ENCODE results near the gene ARL16. TPM values are rescaled to one million over a fixed set of nuclear protein-coding genes. Genes with fewer than 3 reads are reported as not detected.

Gene ARL16
- total RNA-seq, 1 experiment from 2014 or later: 49.8 TPM

GRCh38 chr17:81662002-81662401 is 21.6 kb downstream of the ARL16 start:
- Mint-ChIP-seq H3K4me1 (ENCODE audit: low read depth, unreplicated experiment) (peaks cover 10% of the 10 kb centered on the region), H3K27me3 (ENCODE audit: insufficient read depth, unreplicated experiment) (no peaks in the 10 kb centered on the region), H3K36me3 (ENCODE audit: insufficient read depth, unreplicated experiment) (peaks cover 15% of the 10 kb centered on the region), H3K27ac (ENCODE audit: unreplicated experiment) (no peak overlapping the region), H3K4me3 (ENCODE audit: unreplicated experiment) (no peak overlapping the region), H3K9me3 (ENCODE audit: unreplicated experiment) (no peaks in the 10 kb centered on the region)
- H3K9me3 ChIP-seq: no peaks in the 10 kb centered on the region
- ChIA-PET POLR2A (interaction anchor here (0.6 to 1.0 kb wide), 2 partner anchors 11 to 21 kb away, joined by 3 to 7 read pairs; partner anchors contain the start of genes ARL16 and HGS), CTCF (no interaction called here)
- H3K4me1 ChIP-seq: peaks cover 21% of the 10 kb centered on the region
- no peaks in the 10 kb centered on the region for H3K27me3 ChIP-seq (replicated peaks; ENCODE audit: control insufficient read depth, insufficient read depth, low read length)
- intact Hi-C loops (cut with micrococcal nuclease; ENCODE audit: unreplicated experiment): no loop called here
- no TSS peak for BruUV-seq (replicated peaks)
- DNase-seq: no peak
- no peak overlapping the region for H3K4me3 ChIP-seq (ENCODE audit: low read depth, low read length)
- no peak for TF ChIP-seq CTCF (IDR thresholded peaks at IDR 0.05; ENCODE audit: insufficient read depth in 1 of 2, low read depth in 1 of 2, low read length in 1 of 2, severe bottlenecking in 1 of 2, unreplicated experiment in 1 of 2)
- H3K36me3 ChIP-seq (ENCODE audit: control insufficient read depth, insufficient read depth, low read length): no peaks in the 10 kb centered on the region

GRCh38 chr17:81660441-81660840 is 23.2 kb downstream of the ARL16 start:
- POLR2A ChIA-PET: no interaction called here
- no peaks in the 10 kb centered on the region for H3K27me3 Mint-ChIP-seq (ENCODE audit: insufficient read depth, unreplicated experiment)
- H3K4me1 Mint-ChIP-seq (ENCODE audit: low read depth, unreplicated experiment): no peaks in the 10 kb centered on the region

GRCh38 chr17:81659038-81659437 is 24.6 kb downstream of the ARL16 start:
- CTCF ChIA-PET: interaction anchor here (0.6 kb wide), 3 partner anchors 32 to 73 kb away, joined by 3 read pairs; no protein-coding TSS in a partner anchor
- H3K27ac Mint-ChIP-seq (ENCODE audit: unreplicated experiment): no peak overlapping the region
- no peak for TF ChIP-seq CTCF (IDR thresholded peaks at IDR 0.05; ENCODE audit: insufficient read depth in 1 of 2, low read depth in 1 of 2, low read length in 1 of 2, severe bottlenecking in 1 of 2, unreplicated experiment in 1 of 2)

More at GRCh38 chr17:81660441-81660840, 23.2 kb downstream of the ARL16 start:
- Mint-ChIP-seq H3K9me3 (ENCODE audit: unreplicated experiment) (no peaks in the 10 kb centered on the region), H3K36me3 (ENCODE audit: insufficient read depth, unreplicated experiment) (peaks cover 2% of the 10 kb centered on the region), H3K4me3 (ENCODE audit: unreplicated experiment) (no peak overlapping the region), H3K27ac (ENCODE audit: unreplicated experiment) (no peak overlapping the region)
- CTCF ChIA-PET: no interaction called here
- TF ChIP-seq CTCF (IDR thresholded peaks at IDR 0.05; ENCODE audit: insufficient read depth in 1 of 2, low read depth in 1 of 2, low read length in 1 of 2, severe bottlenecking in 1 of 2, unreplicated experiment in 1 of 2): no peak
- no peaks in the 10 kb centered on the region for H3K9me3 ChIP-seq
- no TSS peak for BruUV-seq (replicated peaks)
- H3K27me3 ChIP-seq (replicated peaks; ENCODE audit: control insufficient read depth, insufficient read depth, low read length): no peaks in the 10 kb centered on the region
- no peak overlapping the region for H3K4me3 ChIP-seq (ENCODE audit: low read depth, low read length)
- H3K36me3 ChIP-seq (ENCODE audit: control insufficient read depth, insufficient read depth, low read length): no peaks in the 10 kb centered on the region
- intact Hi-C loops (cut with micrococcal nuclease; ENCODE audit: unreplicated experiment): no loop called here
- H3K4me1 ChIP-seq: peaks cover 18% of the 10 kb centered on the region
- no peak for DNase-seq

More at GRCh38 chr17:81659038-81659437, 24.6 kb downstream of the ARL16 start:
- POLR2A ChIA-PET: no interaction called here
- intact Hi-C loops (cut with micrococcal nuclease; ENCODE audit: unreplicated experiment): no loop called here
- Histone ChIP-seq H3K9me3 (no peaks in the 10 kb centered on the region), H3K27me3 (replicated peaks; ENCODE audit: control insufficient read depth, insufficient read depth, low read length) (no peaks in the 10 kb centered on the region), H3K4me3 (ENCODE audit: low read depth, low read length) (no peak overlapping the region), H3K4me1 (peaks cover 13% of the 10 kb centered on the region), H3K36me3 (ENCODE audit: control insufficient read depth, insufficient read depth, low read length) (no peaks in the 10 kb centered on the region)
- H3K27me3 Mint-ChIP-seq (ENCODE audit: insufficient read depth, unreplicated experiment): no peaks in the 10 kb centered on the region
- DNase-seq: peak in 1 of 2 experiments; percentile 52
- no peaks in the 10 kb centered on the region for H3K36me3 Mint-ChIP-seq (ENCODE audit: insufficient read depth, unreplicated experiment)
- H3K9me3 Mint-ChIP-seq (ENCODE audit: unreplicated experiment): no peaks in the 10 kb centered on the region
- H3K4me1 Mint-ChIP-seq (ENCODE audit: low read depth, unreplicated experiment): no peaks in the 10 kb centered on the region
- no peak overlapping the region for H3K4me3 Mint-ChIP-seq (ENCODE audit: unreplicated experiment)
- no TSS peak for BruUV-seq (replicated peaks)
